T-helper 17 cell (primary cell): Measurements from ENCODE around the gene AGRP. TPM values are rescaled to one million over a fixed set of nuclear protein-coding genes. Genes with fewer than 3 reads are reported as not detected.
"Not testable (repeated sequence)": the region's sequence is repeated elsewhere in the genome, so short reads cannot be mapped to it uniquely, and the experiment has no call there.

Source experiments
- ATAC-seq: fragments of 150-1000 bp; cut with Tn5 transposase; 2 replicates; pipeline ENCODE4 v1.10.0; 2021; ENCODE audit warnings: mild to moderate bottlenecking, moderate library complexity
- DNase-seq, 3 donors: peaks; one replicate each; pipeline versions ENCODE4 v3.0.0 to v3.0.0-alpha.2; 2020 to 2021
- H3K9me3 ChIP-seq: one replicate; pipeline ENCODE4 v1.7.0; 2013; ENCODE audit warnings: low read length, mild to moderate bottlenecking; ENCODE audit not compliant: control insufficient read depth, poor library complexity, severe bottlenecking
- H3K27ac Mint-ChIP-seq: one replicate; pipeline ENCODE4 v1.8.0; 2022; ENCODE audit warnings: mild to moderate bottlenecking, moderate library complexity, mixed read lengths
- H3K27me3 Mint-ChIP-seq: one replicate; pipeline ENCODE4 v1.8.0; 2022; ENCODE audit warnings: mixed read lengths
- H3K36me3 Mint-ChIP-seq: one replicate; pipeline ENCODE4 v1.8.0; 2022; ENCODE audit warnings: low read depth, mixed read lengths
- H3K4me1 Mint-ChIP-seq: one replicate; pipeline ENCODE4 v1.8.0; 2022; ENCODE audit warnings: mild to moderate bottlenecking, mixed read lengths
- H3K4me3 Mint-ChIP-seq: one replicate; pipeline ENCODE4 v1.8.0; 2022; ENCODE audit warnings: mild to moderate bottlenecking, moderate library complexity, mixed read lengths
- total RNA-seq, 4 donors: library from RNA in 2 of 4; stranded (reverse) in 2 of 4; gene quantifications; one replicate each; pipeline ENCODE4 v1.2.3 and lab custom pipeline; 2022 to 2026

Gene AGRP
- total RNA-seq, 2 donors from 2014 or later, result not detected

DNA sequence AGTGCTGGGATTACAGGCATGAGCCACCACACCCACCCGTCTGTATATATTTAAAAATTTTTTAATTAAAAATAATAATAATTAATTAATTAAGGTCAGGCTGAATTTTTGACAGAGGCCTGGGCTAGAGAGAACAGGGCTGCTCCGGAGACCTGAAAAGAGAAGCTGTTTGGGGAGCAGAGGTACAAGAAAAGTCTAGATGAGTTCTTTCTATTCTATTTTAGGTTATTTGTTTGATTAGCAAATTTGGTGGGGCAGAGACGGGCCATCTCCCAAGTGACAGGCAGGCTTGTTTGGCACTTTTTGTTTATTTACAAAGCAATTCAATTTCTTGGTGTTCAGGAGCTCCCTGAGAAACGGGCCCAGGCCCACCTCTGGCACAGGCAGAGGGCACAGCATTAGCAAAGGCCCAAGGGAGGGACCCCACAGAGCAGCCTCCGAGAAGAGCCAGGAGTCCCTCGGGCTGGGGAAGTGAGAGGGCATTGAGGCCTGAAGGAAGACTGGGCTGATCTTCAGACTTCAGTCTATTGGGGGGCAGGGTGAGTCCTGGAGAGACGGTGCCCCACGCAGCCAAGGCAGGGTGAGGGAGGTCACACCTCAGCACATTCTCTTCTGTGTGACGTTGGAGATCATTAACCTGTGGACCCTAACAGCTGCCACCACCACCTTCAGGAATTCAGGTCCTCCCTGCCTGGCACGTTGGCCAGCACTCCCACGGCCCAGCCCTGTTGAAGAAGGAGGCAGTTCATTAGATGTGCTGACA, 34.5 kb upstream of the AGRP start:
- no peak for ATAC-seq
- no peak for DNase-seq
- H3K4me1 Mint-ChIP-seq, result peaks cover 18% of the 10 kb centered on the region
- no peaks in the 10 kb centered on the region for H3K36me3 Mint-ChIP-seq
- H3K9me3 ChIP-seq, result no peaks in the 10 kb centered on the region
- no peaks in the 10 kb centered on the region for H3K27me3 Mint-ChIP-seq
- H3K27ac Mint-ChIP-seq, result no peak overlapping the region
- H3K4me3 Mint-ChIP-seq, result no peak overlapping the region

DNA sequence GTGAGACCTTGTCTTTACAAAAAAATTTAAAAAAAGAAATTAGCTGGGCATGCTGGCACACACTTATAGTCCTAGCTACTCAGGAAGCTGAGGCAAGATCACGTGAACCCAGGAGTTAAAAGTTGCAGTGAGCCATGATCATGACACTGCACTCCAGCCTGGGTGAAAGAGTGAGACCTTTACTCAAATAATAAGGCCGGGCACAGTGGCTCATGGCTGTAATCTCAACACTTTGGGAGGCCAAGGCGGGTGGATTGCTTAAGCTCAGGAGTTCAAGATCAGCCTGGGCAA, 33.8 kb upstream of the AGRP start:
- Mint-ChIP-seq H3K4me1 (peaks cover 16% of the 10 kb centered on the region), H3K27me3 (no peaks in the 10 kb centered on the region), H3K4me3 (no peak overlapping the region), H3K36me3 (no peaks in the 10 kb centered on the region), H3K27ac (no peak overlapping the region)
- no peak for ATAC-seq
- no peaks in the 10 kb centered on the region for H3K9me3 ChIP-seq
- no peak for DNase-seq

DNA sequence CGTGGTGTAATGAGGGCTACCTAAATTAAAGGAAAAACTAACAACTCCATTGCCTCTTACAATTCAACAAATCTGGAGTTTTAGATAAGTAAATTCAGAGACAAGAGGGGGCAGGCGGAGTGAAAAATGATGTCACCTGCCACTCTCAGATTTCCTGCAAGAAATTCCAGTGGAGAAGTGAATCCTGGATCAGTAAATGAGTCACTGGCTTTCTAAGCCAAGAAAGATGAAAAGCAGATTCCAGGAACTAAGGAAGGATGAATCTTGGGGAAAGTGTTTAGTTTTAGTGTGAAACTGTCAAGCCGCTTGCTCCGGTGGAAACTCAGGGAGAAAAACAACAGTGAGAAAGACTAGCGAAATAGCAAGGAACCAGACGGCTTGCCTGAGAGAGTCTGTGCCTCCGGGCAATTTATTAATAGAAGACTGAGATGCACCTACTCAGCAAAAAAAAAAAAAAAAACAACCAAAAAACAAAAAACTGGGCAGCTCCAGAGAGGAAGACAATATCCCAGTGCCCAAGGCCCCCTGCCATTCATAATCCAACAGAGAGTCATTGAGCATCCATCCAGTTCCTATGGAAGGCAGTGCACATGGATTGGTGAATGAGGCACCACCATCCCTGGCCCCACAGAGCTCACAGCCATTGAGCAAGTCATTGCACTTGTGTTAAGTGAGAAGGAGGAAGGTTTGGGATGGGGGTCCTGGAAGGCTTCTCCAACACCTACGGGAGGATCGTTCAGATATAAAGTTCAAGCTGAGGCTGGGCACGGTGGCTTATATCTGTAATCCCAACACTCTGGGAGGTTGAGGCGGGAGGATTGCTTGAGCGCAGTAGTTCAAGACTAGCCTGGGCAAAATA, 33.2 kb upstream of the AGRP start:
- Mint-ChIP-seq H3K4me1 (peaks cover 15% of the 10 kb centered on the region), H3K36me3 (no peaks in the 10 kb centered on the region), H3K4me3 (no peak overlapping the region), H3K27me3 (no peaks in the 10 kb centered on the region), H3K27ac (no peak overlapping the region)
- H3K9me3 ChIP-seq, result no peaks in the 10 kb centered on the region
- DNase-seq (no peak), ATAC-seq (no peak)

DNA sequence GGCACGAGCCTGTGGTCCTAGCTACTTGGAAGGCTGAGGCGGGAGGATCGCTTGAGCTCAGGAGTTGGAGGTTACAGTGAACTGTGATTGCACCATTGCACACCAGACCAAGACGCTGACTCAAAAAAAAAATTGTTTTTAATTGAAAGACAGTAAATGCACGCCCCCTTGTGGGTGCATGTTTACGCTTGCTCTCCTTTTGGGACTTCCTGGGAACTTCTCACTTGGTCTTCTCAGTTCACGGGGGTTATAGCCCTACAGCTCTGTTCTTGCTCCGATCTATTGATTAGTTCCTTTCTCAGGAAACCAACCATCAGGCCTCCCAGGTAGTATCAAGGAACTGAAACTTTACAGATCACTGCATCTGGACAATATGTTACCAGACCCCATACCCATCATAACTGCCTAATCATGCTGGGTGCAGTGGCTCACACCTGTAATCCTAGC, 31.1 kb upstream of the AGRP start:
- H3K27me3 Mint-ChIP-seq, result no peaks in the 10 kb centered on the region
- H3K4me1 Mint-ChIP-seq, result peaks cover 8% of the 10 kb centered on the region
- peak overlapping the region; percentile 53 for H3K27ac Mint-ChIP-seq
- H3K4me3 Mint-ChIP-seq, result no peak overlapping the region
- H3K9me3 ChIP-seq, result no peaks in the 10 kb centered on the region
- H3K36me3 Mint-ChIP-seq, result no peaks in the 10 kb centered on the region
- peak; percentile 82 for ATAC-seq
- DNase-seq, result peak; percentile 57 to 62 (median 61)

DNA sequence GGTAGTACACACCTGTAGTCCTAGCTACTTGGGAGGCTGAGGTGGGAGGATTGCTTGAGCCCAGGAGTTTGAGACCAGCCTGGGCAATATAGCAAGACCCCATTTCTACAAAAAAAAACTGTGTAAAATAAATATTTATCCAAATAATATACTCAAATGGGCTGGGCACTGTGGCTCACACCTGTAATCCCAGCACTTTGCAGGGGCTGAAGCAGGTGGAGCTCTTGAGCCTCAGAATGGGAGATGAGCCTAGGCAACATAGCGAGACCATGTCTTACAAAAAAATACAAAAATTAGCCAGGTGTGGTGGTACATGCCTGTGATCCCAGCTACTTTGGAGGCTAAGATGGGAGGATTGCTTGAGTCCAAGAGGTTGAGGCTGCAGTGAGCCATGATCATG, 30.5 kb upstream of the AGRP start:
- not testable (repeated sequence) for H3K4me3 Mint-ChIP-seq, H3K4me1 Mint-ChIP-seq, H3K27ac Mint-ChIP-seq, H3K9me3 ChIP-seq, H3K27me3 Mint-ChIP-seq, DNase-seq, H3K36me3 Mint-ChIP-seq, ATAC-seq

GRCh38 chr16:67509016-67509415, 25.7 kb upstream of the AGRP start:
- H3K27ac Mint-ChIP-seq, result no peak overlapping the region
- H3K4me1 Mint-ChIP-seq, result peaks cover 23% of the 10 kb centered on the region
- no peak overlapping the region for H3K4me3 Mint-ChIP-seq
- H3K36me3 Mint-ChIP-seq, result no peaks in the 10 kb centered on the region
- no peaks in the 10 kb centered on the region for H3K27me3 Mint-ChIP-seq
- ATAC-seq (no peak), DNase-seq (no peak)
- no peaks in the 10 kb centered on the region for H3K9me3 ChIP-seq

GRCh38 chr16:67506468-67506867, 23.1 kb upstream of the AGRP start:
- no peak for DNase-seq
- Mint-ChIP-seq H3K27ac (peak overlapping the region; percentile 82), H3K27me3 (no peaks in the 10 kb centered on the region), H3K4me1 (peaks cover 35% of the 10 kb centered on the region), H3K36me3 (peaks cover 2% of the 10 kb centered on the region), H3K4me3 (no peak overlapping the region)
- no peak for ATAC-seq
- H3K9me3 ChIP-seq, result no peaks in the 10 kb centered on the region

DNA sequence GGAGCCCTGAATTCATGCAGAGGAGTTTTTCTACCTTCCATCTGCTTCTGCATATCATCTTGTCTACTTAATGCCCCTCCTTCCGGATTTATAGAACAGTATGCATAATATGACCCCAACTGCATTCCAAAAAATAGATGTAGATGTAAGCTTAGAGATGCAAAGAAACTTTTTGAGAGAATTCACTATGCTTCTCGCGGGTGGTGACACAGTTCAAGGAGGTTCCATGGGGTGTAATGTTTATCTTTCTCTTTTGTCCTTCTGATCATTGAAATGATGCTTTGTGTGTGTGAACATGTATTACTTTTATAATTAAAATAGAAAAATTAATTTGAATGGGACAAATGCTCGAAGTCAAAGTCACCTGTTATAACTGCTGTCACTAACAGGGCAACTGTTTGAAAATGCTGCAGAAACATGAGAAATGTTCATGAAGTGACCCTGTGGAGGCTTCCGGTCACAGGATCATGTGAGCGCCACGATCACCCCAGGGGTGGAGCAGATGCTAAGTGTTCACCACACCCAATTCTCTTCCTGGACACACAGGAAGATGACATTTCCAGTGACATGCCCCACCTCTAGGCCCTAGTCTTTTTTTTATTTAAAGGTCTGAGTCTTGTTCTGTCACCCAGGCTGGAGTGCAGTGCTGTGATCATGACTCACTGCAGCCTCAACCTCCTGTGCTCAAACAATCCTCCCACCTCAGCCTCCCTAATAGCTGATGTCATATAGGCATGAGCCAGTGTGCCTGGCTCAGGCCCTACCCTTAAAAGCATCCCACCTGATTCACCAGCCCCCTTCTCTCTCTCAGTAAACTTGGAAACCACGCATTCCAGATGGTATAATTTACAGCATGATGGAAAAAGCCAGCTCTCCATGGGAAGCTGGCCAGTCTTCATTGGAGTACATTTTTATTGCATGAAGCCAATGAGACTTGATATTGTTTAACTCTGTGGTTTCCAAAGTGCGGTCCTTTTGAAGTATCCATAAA, 21.0 kb upstream of the AGRP start:
- ATAC-seq (peak; percentile 83), DNase-seq (no peak)
- H3K27me3 Mint-ChIP-seq, result no peaks in the 10 kb centered on the region
- peak overlapping the region; percentile 31 for H3K4me3 Mint-ChIP-seq
- peak overlapping the region; percentile 88 for H3K27ac Mint-ChIP-seq
- no peaks in the 10 kb centered on the region for H3K9me3 ChIP-seq
- peaks cover 35% of the 10 kb centered on the region for H3K4me1 Mint-ChIP-seq
- peaks cover 4% of the 10 kb centered on the region for H3K36me3 Mint-ChIP-seq

DNA sequence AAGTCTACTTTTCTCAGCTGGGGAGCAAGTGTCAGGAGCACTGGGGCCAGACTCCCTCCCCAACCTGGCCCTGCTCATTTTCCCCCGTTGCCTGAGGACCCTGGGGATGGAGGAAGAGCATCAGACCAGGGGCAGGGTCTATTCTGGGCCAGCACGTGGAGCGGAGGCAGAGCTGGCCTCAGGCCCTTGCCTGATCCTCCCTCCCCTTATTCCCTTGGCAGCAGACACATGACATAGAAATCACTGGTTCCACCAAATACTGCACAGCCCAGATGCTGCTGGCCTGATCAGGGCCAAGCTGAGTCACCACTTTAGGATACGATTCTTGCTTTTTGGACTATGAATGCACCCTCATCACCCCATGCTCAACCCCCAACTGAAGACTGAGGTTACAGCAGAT, 15.8 kb upstream of the AGRP start:
- no peaks in the 10 kb centered on the region for H3K9me3 ChIP-seq
- ATAC-seq, result no peak
- Mint-ChIP-seq H3K36me3 (peaks cover 4% of the 10 kb centered on the region), H3K27me3 (no peaks in the 10 kb centered on the region), H3K27ac (no peak overlapping the region), H3K4me3 (no peak overlapping the region), H3K4me1 (peaks cover 16% of the 10 kb centered on the region)
- no peak for DNase-seq

DNA sequence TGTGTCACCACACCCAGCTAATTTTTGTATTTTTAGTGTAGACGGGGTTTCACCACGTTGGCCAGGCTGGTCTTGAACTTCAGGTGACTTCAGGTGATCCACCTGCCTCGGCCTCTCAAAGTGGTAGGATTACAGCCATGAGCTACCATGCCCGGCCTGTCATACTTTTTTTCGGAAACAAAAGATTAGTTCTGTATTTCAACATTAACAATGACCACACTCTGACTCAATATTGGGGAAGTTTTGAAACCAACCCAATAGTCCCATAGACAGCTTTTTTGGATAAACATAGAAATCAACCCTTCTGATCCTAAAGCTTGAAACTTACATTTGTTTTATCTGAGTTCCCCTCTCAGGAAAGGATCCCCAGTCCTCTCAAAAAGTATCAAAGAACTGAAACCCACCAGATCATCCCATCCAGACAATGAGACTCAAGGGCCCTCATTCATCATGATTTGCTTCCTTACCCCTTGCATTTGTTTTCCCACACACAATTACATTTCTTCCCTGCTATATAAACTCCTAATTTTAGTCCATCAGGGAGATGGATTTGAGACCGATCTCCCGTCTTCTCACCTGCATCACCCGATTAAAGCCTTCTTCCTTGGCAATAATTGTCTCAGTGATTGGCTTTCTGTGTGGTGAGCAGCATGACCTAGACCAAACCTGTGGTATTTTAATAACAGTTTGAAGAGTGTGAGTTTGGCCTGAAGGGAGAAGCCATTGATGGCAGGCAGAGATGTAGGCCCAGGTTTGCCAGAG, 7.2 kb upstream of the AGRP start:
- H3K9me3 ChIP-seq, result no peaks in the 10 kb centered on the region
- Mint-ChIP-seq H3K36me3 (no peaks in the 10 kb centered on the region), H3K4me1 (peaks cover 2% of the 10 kb centered on the region), H3K27ac (no peak overlapping the region), H3K4me3 (peak overlapping the region; percentile 7), H3K27me3 (no peaks in the 10 kb centered on the region)
- no peak for DNase-seq
- no peak for ATAC-seq

DNA sequence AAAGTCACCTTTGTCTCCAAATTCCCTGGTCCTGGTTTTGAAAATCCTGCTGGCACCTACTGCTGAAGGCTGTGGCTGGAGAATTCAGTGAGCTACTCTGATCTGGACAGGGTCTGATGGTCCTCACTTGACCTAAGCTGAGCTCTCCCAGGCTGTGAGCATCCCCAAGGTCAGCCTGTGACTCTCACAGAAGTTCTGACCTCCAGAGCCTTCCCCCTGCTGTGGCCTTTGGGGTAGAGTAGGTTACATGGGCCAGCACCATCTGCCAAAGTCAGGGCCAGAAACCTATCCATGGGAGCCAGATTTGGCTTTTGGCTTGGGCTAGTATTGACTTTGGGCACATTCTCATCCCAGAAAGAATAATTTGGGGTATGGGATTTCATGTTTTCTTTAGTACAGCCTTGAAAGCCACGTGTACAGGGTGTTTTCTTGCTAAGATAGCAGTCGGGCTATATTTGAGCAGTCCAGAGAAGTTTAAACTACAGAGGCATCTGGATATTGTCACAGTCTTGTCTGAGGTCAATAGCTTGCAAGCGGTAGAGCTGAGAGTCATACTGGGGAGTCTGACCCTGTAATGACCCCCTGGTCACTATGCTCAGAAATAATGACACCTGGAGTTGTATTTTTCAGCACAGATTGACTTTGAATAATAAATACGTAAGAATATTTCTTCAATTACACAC, 6.2 kb upstream of the AGRP start:
- Mint-ChIP-seq H3K4me3 (no peak overlapping the region), H3K27ac (no peak overlapping the region), H3K27me3 (no peaks in the 10 kb centered on the region), H3K36me3 (no peaks in the 10 kb centered on the region), H3K4me1 (peaks cover 2% of the 10 kb centered on the region)
- DNase-seq, result no peak
- no peaks in the 10 kb centered on the region for H3K9me3 ChIP-seq
- ATAC-seq, result no peak

DNA sequence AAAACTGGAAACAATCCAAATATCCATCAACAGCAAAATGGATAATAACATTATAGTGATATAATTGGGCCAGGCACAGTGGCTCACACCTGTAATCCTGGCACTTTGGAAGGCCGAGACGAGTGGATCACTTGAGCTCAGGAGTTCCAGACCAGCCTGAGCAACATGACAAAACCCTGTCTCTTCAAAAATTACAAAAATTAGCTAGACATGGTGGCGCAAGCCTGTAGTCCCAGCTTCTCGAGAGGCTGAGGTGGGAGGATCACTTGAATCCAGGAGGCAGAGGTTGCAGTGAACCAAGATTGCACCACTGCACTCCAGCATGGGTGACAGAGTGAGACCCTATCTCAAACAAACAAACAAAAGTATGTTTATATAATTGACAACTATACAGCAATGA, 4.2 kb upstream of the AGRP start:
- not testable (repeated sequence) for DNase-seq, H3K4me3 Mint-ChIP-seq, H3K27me3 Mint-ChIP-seq, ATAC-seq, H3K36me3 Mint-ChIP-seq, H3K4me1 Mint-ChIP-seq, H3K9me3 ChIP-seq
- H3K27ac Mint-ChIP-seq, result peak overlapping the region; percentile 47
